ENCODE measurements around the gene MED22. TPM values are rescaled to one million over a fixed set of nuclear protein-coding genes. Genes with fewer than 3 reads are reported as not detected.
"Not testable (repeated sequence)": the region's sequence is repeated elsewhere in the genome, so short reads cannot be mapped to it uniquely, and the experiment has no call there.

MED22 gene
- total and polyA plus RNA-seq, 2 donors = 17.3 to 42.7 TPM

GRCh38 chr9:133307301-133307700 is 40.6 kb downstream of the MED22 start:
- Histone ChIP-seq H3K36me3 (ENCODE audit: insufficient read depth) (no peaks in the 10 kb centered on the region), H3K4me1 (ENCODE audit: insufficient read depth) (no peaks in the 10 kb centered on the region), H3K4me3 (ENCODE audit: low read depth, low read length) (no peak overlapping the region), H3K27ac (ENCODE audit: low read depth) (no peak overlapping the region)
- no peak for DNase-seq (ENCODE audit: extremely low spot score)
- WGBS = 65% methylated on average over 16 of the region's 16 CpGs

GRCh38 chr9:133306242-133307204 is 41.4 kb downstream of the MED22 start:
- no peak for DNase-seq (ENCODE audit: extremely low spot score)
- H3K36me3 ChIP-seq (ENCODE audit: insufficient read depth) = no peaks in the 10 kb centered on the region
- 71% methylated on average over 31 of the region's 31 CpGs for WGBS

GRCh38 chr9:133305731-133306130 is 42.2 kb downstream of the MED22 start:
- Histone ChIP-seq H3K27ac (ENCODE audit: low read depth) (no peak overlapping the region), H3K36me3 (ENCODE audit: insufficient read depth) (no peaks in the 10 kb centered on the region), H3K4me3 (ENCODE audit: low read depth, low read length) (no peak overlapping the region), H3K4me1 (ENCODE audit: insufficient read depth) (no peaks in the 10 kb centered on the region)
- WGBS = 72% methylated on average over 19 of the region's 23 CpGs
- DNase-seq (ENCODE audit: extremely low spot score) = no peak

More at GRCh38 chr9:133306242-133307204, 41.4 kb downstream of the MED22 start:
- H3K27ac ChIP-seq (ENCODE audit: low read depth) = no peak overlapping the region
- no peak overlapping the region for H3K4me3 ChIP-seq (ENCODE audit: low read depth, low read length)
- no peaks in the 10 kb centered on the region for H3K4me1 ChIP-seq (ENCODE audit: insufficient read depth)

GRCh38 chr9:133304477-133305377 is 43.2 kb downstream of the MED22 start:
- Histone ChIP-seq H3K27ac (ENCODE audit: low read depth) (no peak overlapping the region), H3K36me3 (ENCODE audit: insufficient read depth) (no peaks in the 10 kb centered on the region), H3K4me3 (ENCODE audit: low read depth, low read length) (no peak overlapping the region), H3K4me1 (ENCODE audit: insufficient read depth) (no peaks in the 10 kb centered on the region)
- WGBS = 84% methylated on average over 38 of the region's 38 CpGs
- DNase-seq (ENCODE audit: extremely low spot score) = no peak

GRCh38 chr9:133304158-133304470 is 43.8 kb downstream of the MED22 start:
- Histone ChIP-seq H3K4me3 (ENCODE audit: low read depth, low read length) (no peak overlapping the region), H3K4me1 (ENCODE audit: insufficient read depth) (no peaks in the 10 kb centered on the region), H3K27ac (ENCODE audit: low read depth) (no peak overlapping the region), H3K36me3 (ENCODE audit: insufficient read depth) (no peaks in the 10 kb centered on the region)
- 58% methylated on average over 13 of the region's 13 CpGs for WGBS
- no peak for DNase-seq (ENCODE audit: extremely low spot score)

- H3K4me3 ChIP-seq (ENCODE audit: low read depth, low read length) = no peak overlapping the region
Measured at GRCh38 chr9:133303266-133304157, 44.4 kb downstream of the MED22 start.

GRCh38 chr9:133301253-133302230 is 46.4 kb downstream of the MED22 start:
- H3K36me3 ChIP-seq (ENCODE audit: insufficient read depth) = no peaks in the 10 kb centered on the region
- no peak overlapping the region for H3K27ac ChIP-seq (ENCODE audit: low read depth)
- no peak for DNase-seq (ENCODE audit: extremely low spot score)
- H3K4me1 ChIP-seq (ENCODE audit: insufficient read depth) = no peaks in the 10 kb centered on the region
- H3K4me3 ChIP-seq (ENCODE audit: low read depth, low read length) = no peak overlapping the region
- 91% methylated on average over 13 of the region's 13 CpGs for WGBS

More at GRCh38 chr9:133303266-133304157, 44.4 kb downstream of the MED22 start:
- Histone ChIP-seq H3K4me1 (ENCODE audit: insufficient read depth) (no peaks in the 10 kb centered on the region), H3K36me3 (ENCODE audit: insufficient read depth) (no peaks in the 10 kb centered on the region), H3K27ac (ENCODE audit: low read depth) (no peak overlapping the region)
- no peak for DNase-seq (ENCODE audit: extremely low spot score)
- WGBS = 75% methylated on average over 26 of the region's 26 CpGs

GRCh38 chr9:133299996-133300395 is 47.9 kb downstream of the MED22 start:
- not testable (repeated sequence) for H3K36me3 ChIP-seq (ENCODE audit: insufficient read depth); DNase-seq (ENCODE audit: extremely low spot score); H3K27ac ChIP-seq (ENCODE audit: low read depth); H3K4me1 ChIP-seq (ENCODE audit: insufficient read depth); H3K4me3 ChIP-seq (ENCODE audit: low read depth, low read length)
- WGBS = 75% methylated on average over 16 of the region's 16 CpGs

GRCh38 chr9:133294257-133294656 is 53.7 kb downstream of the MED22 start:
- no peak for DNase-seq (ENCODE audit: extremely low spot score)
- 64% methylated on average over 1 of the region's 1 CpG for WGBS
- Histone ChIP-seq H3K4me1 (ENCODE audit: insufficient read depth) (no peaks in the 10 kb centered on the region), H3K4me3 (ENCODE audit: low read depth, low read length) (no peak overlapping the region), H3K27ac (ENCODE audit: low read depth) (no peak overlapping the region), H3K36me3 (ENCODE audit: insufficient read depth) (no peaks in the 10 kb centered on the region)

- Histone ChIP-seq H3K4me1 (ENCODE audit: insufficient read depth) (no peaks in the 10 kb centered on the region), H3K4me3 (ENCODE audit: low read depth, low read length) (no peak overlapping the region), H3K36me3 (ENCODE audit: insufficient read depth) (no peaks in the 10 kb centered on the region), H3K27ac (ENCODE audit: low read depth) (no peak overlapping the region)
- DNase-seq (ENCODE audit: extremely low spot score) = no peak
- 91% methylated on average over 2 of the region's 2 CpGs for WGBS
Measured at GRCh38 chr9:133290751-133291302, 57.1 kb downstream of the MED22 start.
